Measurements from ENCODE around the gene TMUB2. TPM values are rescaled to one million over a fixed set of nuclear protein-coding genes. Genes with fewer than 3 reads are reported as not detected.

The TMUB2 gene
- total and polyA plus RNA-seq, 9 of the 15 experiments (the other 6 are each of a cell fraction or from before 2014, with no cell fraction given), result 4.1 to 29.8 (median 16.3) TPM

GRCh38 chr17:44210342-44211192, 23.8 kb downstream of the TMUB2 start (continued):
- TF ChIP-seq VEZF1 (CRISPR knock-in tag; IDR thresholded peaks at IDR 0.05) (peak; percentile 92), RBM15 (IDR thresholded peaks at IDR 0.05; ENCODE audit: insufficient read depth, low read length) (no peak), SIN3B (IDR thresholded peaks at IDR 0.05; ENCODE audit: low read depth) (0 out of 2 replicates have a peak, but pooled peaks have one; percentile 36), E2F6 (IDR thresholded peaks at IDR 0.05; ENCODE audit: borderline replicate concordance in 1 of 2, extremely low read depth in 1 of 2, insufficient read depth in 1 of 2, insufficient read length in 1 of 2, low read depth in 1 of 2, low read length in 1 of 2, poor library complexity in 1 of 2, severe bottlenecking in 1 of 2) (peak; percentile 97 to 100), ESRRA (IDR thresholded peaks at IDR 0.05; ENCODE audit: borderline replicate concordance, low read depth) (peak; percentile 64; the same call in 1 of the 2 replicates), NCOA6 (IDR thresholded peaks at IDR 0.05) (no peak), ZNF197 (CRISPR knock-in tag; IDR thresholded peaks at IDR 0.05; ENCODE audit: low read depth) (0 out of 2 replicates have a peak, but pooled peaks have one; percentile 46), ZFP30 (CRISPR knock-in tag; IDR thresholded peaks at IDR 0.05; ENCODE audit: borderline replicate concordance) (no peak), ZNF444 (CRISPR knock-in tag; IDR thresholded peaks at IDR 0.05) (no peak), CREB3 (tag; conservative IDR thresholded peaks at IDR 0.05; ENCODE audit: low read depth) (0 out of 2 replicates have a peak, but pooled peaks have one; percentile 34), CGGBP1 (CRISPR knock-in tag; IDR thresholded peaks at IDR 0.05) (0 out of 2 replicates have a peak, but pooled peaks have one; percentile 20), CHCHD3 (CRISPR knock-in tag; IDR thresholded peaks at IDR 0.05) (no peak), RBM25 (IDR thresholded peaks at IDR 0.05; ENCODE audit: low read depth, low read length, severe bottlenecking) (peak; percentile 65), RB1 (IDR thresholded peaks at IDR 0.05; ENCODE audit: low read depth) (peak; percentile 100), ZC3H11A (IDR thresholded peaks at IDR 0.05; ENCODE audit: low read depth, low read length) (no peak), MBD1 (CRISPR knock-in tag; IDR thresholded peaks at IDR 0.05) (no peak), BRD4 (IDR thresholded peaks at IDR 0.05) (0 out of 2 replicates have a peak, but pooled peaks have one; percentile 36), BRCA1 (IDR thresholded peaks at IDR 0.05) (no peak), BRCA1 (CRISPR knock-in tag; IDR thresholded peaks at IDR 0.05) (no peak), MXD1 (CRISPR knock-in tag; IDR thresholded peaks at IDR 0.05; ENCODE audit: borderline replicate concordance, poor library complexity, severe bottlenecking) (no peak)

All from K562 (cell line).